ENCODE measurements around the gene LAMB1.

- TF ChIP-seq, protein P1, sequence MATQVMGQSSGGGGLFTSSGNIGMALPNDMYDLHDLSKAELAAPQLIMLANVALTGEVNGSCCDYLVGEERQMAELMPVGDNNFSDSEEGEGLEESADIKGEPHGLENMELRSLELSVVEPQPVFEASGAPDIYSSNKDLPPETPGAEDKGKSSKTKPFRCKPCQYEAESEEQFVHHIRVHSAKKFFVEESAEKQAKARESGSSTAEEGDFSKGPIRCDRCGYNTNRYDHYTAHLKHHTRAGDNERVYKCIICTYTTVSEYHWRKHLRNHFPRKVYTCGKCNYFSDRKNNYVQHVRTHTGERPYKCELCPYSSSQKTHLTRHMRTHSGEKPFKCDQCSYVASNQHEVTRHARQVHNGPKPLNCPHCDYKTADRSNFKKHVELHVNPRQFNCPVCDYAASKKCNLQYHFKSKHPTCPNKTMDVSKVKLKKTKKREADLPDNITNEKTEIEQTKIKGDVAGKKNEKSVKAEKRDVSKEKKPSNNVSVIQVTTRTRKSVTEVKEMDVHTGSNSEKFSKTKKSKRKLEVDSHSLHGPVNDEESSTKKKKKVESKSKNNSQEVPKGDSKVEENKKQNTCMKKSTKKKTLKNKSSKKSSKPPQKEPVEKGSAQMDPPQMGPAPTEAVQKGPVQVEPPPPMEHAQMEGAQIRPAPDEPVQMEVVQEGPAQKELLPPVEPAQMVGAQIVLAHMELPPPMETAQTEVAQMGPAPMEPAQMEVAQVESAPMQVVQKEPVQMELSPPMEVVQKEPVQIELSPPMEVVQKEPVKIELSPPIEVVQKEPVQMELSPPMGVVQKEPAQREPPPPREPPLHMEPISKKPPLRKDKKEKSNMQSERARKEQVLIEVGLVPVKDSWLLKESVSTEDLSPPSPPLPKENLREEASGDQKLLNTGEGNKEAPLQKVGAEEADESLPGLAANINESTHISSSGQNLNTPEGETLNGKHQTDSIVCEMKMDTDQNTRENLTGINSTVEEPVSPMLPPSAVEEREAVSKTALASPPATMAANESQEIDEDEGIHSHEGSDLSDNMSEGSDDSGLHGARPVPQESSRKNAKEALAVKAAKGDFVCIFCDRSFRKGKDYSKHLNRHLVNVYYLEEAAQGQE (IDR thresholded peaks at IDR 0.05; ENCODE audit: low read depth): no peak
- TF ChIP-seq POLR2A (IDR thresholded peaks at IDR 0.05; ENCODE audit: borderline replicate concordance, extremely low read depth, insufficient read depth, insufficient read length): no peak
Measured at GRCh38 chr7:107951896-107952295, 51.1 kb downstream of the LAMB1 start.

Data from HCT116 (cell line).